ENCODE results near the gene FAM89A.

FAM89A gene

GRCh38 chr1:230977761-230978490 is 62.1 kb downstream of the FAM89A start:
- no peak for TF ChIP-seq SIN3A (IDR thresholded peaks at IDR 0.05; ENCODE audit: borderline replicate concordance, insufficient read depth, low read length)

DNA sequence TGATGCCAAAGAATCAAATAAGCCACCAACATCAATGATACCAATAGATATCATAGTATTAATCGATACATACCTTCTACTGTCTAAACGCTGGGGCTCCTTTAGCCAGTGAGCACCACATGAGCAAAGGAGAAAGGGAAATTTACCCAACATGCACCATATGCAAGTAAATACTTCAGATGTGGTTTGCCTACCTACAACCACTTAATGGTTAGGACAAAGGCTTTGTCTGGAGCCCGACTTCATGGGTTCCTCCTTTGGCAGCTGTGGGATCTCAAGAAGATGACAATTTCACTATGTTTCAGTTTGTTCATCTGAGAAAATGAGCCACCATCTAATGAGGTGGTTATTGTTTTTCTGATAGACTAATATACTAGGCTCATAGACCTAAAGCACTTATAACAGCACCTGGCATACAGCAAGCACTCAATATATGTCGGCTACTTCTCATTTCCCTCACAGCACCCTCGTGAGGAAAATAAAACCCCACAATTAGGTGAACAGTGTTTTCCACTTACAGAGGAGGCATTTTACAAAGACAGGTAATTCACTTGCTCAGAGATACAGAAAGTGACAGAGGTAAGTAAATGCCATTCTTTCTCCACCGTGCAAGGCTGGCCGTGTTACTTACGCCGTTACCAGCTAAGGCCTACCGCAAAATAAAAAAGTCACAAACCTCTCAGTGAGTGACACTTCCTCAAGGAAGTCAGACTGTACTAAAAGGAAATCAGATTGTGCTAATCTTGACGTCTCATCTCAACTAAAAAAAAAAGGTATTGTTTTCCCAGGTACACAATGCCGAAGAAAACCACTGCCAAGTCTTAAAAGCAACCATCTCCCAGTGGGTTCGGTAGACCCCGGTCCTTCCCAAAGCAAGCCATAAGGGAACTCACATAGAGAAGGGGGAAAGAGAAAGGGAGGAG is 63.0 kb downstream of the FAM89A start:
- TF ChIP-seq, protein P1, sequence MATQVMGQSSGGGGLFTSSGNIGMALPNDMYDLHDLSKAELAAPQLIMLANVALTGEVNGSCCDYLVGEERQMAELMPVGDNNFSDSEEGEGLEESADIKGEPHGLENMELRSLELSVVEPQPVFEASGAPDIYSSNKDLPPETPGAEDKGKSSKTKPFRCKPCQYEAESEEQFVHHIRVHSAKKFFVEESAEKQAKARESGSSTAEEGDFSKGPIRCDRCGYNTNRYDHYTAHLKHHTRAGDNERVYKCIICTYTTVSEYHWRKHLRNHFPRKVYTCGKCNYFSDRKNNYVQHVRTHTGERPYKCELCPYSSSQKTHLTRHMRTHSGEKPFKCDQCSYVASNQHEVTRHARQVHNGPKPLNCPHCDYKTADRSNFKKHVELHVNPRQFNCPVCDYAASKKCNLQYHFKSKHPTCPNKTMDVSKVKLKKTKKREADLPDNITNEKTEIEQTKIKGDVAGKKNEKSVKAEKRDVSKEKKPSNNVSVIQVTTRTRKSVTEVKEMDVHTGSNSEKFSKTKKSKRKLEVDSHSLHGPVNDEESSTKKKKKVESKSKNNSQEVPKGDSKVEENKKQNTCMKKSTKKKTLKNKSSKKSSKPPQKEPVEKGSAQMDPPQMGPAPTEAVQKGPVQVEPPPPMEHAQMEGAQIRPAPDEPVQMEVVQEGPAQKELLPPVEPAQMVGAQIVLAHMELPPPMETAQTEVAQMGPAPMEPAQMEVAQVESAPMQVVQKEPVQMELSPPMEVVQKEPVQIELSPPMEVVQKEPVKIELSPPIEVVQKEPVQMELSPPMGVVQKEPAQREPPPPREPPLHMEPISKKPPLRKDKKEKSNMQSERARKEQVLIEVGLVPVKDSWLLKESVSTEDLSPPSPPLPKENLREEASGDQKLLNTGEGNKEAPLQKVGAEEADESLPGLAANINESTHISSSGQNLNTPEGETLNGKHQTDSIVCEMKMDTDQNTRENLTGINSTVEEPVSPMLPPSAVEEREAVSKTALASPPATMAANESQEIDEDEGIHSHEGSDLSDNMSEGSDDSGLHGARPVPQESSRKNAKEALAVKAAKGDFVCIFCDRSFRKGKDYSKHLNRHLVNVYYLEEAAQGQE (IDR thresholded peaks at IDR 0.05; ENCODE audit: insufficient read depth in 1 of 2, low read depth in 2 of 2, low read length in 2 of 2): no peak
- TF ChIP-seq SIN3A (IDR thresholded peaks at IDR 0.05; ENCODE audit: borderline replicate concordance, insufficient read depth, low read length): no peak
- no peak for TF ChIP-seq TAF1 (IDR thresholded peaks at IDR 0.05; ENCODE audit: borderline replicate concordance, insufficient read depth, low read length)
- no peak for TF ChIP-seq FOXP2 (optimal IDR thresholded peaks at IDR 0.05; ENCODE audit: borderline replicate concordance, extremely low read depth, extremely low read length, insufficient read depth)
- TF ChIP-seq POLR2AphosphoS5 (IDR thresholded peaks at IDR 0.05; ENCODE audit: low read depth, low read length): no peak

DNA sequence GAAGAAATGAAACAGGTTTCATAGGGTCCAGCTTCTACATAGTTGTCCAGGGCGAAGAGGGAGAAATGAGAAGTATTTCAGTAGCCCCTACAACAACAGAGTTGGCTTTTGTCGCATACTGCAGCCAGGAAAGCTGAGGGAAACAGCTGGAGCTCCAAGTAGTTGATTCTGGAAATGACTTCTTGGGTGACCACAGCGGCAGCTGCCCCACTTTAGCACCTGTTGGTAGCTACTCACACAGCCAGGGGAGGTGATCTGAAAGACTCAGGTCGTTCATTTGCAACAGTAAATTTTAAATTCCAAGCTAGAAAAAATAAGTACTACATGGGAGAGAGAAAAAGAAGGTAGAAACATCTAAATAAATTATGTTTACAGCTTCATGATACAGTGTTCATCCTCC is 63.7 kb downstream of the FAM89A start:
- no peak for TF ChIP-seq FOXP2 (optimal IDR thresholded peaks at IDR 0.05; ENCODE audit: borderline replicate concordance, extremely low read depth, extremely low read length, insufficient read depth)
- no peak for TF ChIP-seq TAF1 (IDR thresholded peaks at IDR 0.05; ENCODE audit: borderline replicate concordance, insufficient read depth, low read length)
- no peak for TF ChIP-seq POLR2AphosphoS5 (IDR thresholded peaks at IDR 0.05; ENCODE audit: low read depth, low read length)
- TF ChIP-seq, protein P1 (IDR thresholded peaks at IDR 0.05; ENCODE audit: insufficient read depth in 1 of 2, low read depth in 2 of 2, low read length in 2 of 2): no peak
- no peak for TF ChIP-seq SIN3A (IDR thresholded peaks at IDR 0.05; ENCODE audit: borderline replicate concordance, insufficient read depth, low read length)

GRCh38 chr1:230975636-230976035 is 64.4 kb downstream of the FAM89A start:
- TF ChIP-seq TAF1 (IDR thresholded peaks at IDR 0.05; ENCODE audit: borderline replicate concordance, insufficient read depth, low read length) (no peak), FOXP2 (optimal IDR thresholded peaks at IDR 0.05; ENCODE audit: borderline replicate concordance, extremely low read depth, extremely low read length, insufficient read depth) (no peak), SIN3A (IDR thresholded peaks at IDR 0.05; ENCODE audit: borderline replicate concordance, insufficient read depth, low read length) (no peak), POLR2AphosphoS5 (IDR thresholded peaks at IDR 0.05; ENCODE audit: low read depth, low read length) (no peak)
- TF ChIP-seq, protein P1 (IDR thresholded peaks at IDR 0.05; ENCODE audit: insufficient read depth in 1 of 2, low read depth in 2 of 2, low read length in 2 of 2): no peak

DNA sequence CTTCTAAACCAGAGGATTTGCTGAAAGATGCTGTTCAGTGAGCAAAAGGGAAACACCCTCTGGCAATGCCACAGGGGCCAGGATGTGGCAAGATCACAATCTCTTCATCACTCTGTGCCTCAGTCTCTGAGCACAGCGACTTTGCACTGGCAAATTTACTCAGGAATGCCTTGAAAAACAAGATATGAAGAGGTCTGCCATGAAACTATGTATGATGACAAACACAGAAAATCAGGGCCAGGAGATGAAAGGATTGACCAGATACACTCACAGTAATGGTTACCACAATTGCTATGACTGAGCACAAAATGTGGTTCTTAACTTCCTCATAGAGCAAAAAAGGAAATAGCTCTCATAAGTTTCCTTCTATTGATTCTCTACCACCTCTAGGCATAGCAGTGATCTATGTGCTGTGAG is 67.2 kb downstream of the FAM89A start:
- TF ChIP-seq POLR2AphosphoS5 (IDR thresholded peaks at IDR 0.05; ENCODE audit: low read depth, low read length): no peak
- TF ChIP-seq SIN3A (IDR thresholded peaks at IDR 0.05; ENCODE audit: borderline replicate concordance, insufficient read depth, low read length): no peak
- no peak for TF ChIP-seq FOXP2 (optimal IDR thresholded peaks at IDR 0.05; ENCODE audit: borderline replicate concordance, extremely low read depth, extremely low read length, insufficient read depth)
- TF ChIP-seq, protein P1 (IDR thresholded peaks at IDR 0.05; ENCODE audit: insufficient read depth in 1 of 2, low read depth in 2 of 2, low read length in 2 of 2): no peak
- TF ChIP-seq TAF1 (IDR thresholded peaks at IDR 0.05; ENCODE audit: borderline replicate concordance, insufficient read depth, low read length): no peak

Data from PFSK-1 (cell line).